NCI-H524 (cell line): ENCODE data around the gene SSB.
"Not testable (repeated sequence)": the region's sequence is repeated elsewhere in the genome, so short reads cannot be mapped to it uniquely, and the experiment has no call there.

Experiments used
- DNase-seq, 2 experiments: peaks; one replicate each; lab custom pipeline; 2025; lab: John Stamatoyannopoulos, UW

SSB gene

DNA sequence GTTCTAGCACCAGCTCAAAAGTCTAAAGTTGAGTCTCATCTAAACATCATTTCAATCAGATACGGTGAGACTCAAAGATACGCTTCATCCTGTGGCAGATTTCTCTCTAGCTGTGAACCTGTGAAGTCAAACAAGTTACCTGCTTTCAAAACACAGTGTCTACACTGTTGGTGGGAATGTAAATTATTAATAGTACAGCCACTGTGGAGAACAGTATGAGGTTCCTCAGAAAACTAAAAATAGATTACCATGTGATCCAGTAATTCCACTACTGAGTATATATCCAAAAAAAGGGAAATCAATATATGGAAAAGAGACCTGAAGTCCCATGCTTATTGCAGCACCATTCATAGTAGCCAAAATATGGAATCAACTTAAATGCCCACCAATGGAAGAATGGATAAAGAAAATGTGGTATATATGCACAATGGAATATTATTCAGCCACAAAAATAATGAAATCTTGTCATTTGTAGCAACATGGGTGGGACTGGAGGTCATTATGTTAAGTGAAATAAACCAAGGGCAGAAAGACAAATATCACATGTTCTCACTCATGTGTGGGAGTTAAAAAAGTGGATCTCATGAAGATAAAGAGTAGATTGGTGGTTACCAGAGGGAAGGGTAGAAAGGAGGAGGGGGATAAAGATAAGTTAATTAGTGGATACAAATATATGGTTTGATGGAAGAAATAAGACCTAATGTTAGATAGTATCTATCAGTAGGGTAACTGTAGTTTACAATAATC is 40.2 kb downstream of the SSB start:
- no peak for DNase-seq

DNA sequence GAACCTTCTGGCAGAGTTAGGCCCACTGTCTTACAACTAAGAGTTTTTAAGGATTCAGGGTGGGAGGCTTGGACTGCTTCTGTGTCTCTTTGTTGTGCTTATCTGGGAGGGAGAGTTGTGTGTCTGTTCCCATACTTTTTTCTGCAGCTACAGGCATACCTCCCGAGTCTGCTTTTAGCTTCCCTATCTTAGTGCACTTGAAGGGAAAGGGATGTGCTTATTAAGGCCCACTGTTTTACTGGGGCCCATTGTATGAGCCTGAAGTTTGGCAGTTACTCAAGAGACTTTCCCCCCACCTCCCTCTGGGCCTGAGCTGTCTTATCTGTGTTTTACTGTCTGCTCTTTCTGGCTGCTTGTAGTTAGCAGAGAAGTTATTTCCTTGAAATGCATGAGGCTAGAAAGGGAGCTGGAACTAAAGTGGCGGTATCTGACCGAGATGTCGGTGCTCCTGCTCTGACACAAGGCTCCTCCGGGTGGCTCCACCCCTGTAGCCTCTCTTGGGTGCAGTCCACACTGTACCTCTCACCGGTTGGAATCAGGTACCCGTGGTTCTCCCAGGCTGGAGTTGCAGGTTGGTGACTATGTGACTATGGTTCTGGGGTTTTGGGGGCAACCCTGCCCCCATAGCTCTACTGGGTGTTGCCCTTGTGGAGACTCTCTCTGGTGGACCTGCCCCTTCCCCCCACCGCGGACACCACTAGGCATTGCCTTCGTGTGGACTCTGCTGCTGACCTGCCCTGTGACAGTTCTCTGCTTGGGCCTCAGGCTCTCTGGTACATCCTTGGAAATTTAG is 41.5 kb downstream of the SSB start:
- no peak for DNase-seq

DNA sequence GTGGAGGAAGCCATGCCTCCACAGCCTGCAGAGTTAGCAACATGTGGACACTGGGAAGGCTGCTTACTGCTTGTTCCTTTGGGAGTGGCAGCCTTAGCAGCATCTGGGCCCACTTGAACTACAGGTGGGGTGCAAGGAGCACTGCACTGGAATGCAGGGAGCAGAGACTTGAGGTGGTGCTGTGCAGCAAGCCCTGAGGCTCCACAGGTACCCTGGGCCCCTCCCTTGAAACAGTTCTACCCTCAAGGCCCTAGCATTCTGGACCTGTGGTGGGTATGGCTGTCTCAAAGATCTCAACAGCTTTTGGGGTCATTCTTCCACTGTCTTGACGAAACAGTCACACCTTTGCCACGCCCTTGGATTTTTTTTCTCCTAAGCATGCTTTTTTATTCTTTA is 42.1 kb downstream of the SSB start:
- DNase-seq, result no peak

DNA sequence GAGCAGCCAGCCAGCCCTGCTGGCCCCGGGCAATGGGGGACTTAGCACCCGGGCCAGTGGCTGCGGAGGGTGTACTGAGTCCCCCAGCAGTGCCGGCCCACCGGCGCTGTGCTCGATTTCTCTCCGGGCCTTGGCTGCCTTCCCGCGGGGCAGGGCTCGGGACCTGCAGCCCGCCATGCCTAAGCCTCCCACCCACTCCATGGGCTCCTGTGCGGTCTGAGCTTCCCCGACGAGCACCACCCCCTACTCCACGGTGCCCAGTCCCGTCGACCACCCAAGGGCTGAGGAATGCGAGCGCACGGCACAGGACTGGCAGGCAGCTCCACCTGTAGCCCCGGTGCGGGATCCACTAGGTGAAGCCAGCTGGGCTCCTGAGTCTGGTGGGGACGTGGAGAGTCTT is 43.0 kb downstream of the SSB start:
- DNase-seq, result not testable (repeated sequence)

DNA sequence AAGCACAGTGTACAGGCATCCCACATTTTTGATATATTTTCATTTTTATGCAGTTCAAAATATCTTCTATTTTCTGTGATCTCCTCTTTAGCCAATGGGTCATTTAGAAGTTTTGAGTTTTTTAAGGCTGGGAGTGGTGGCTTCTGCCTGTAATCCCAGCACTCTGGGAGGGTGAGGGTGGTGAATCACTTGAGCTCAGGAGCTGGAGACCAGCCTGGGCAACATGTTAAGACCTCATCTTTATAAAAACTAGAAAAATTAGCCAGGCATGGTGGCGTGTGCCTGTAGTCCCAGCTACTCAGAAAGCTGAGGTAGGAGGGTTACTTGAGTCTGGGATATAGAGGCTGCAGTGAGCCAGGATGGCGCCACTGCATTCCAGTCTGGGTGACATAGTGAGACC is 46.3 kb downstream of the SSB start:
- no peak for DNase-seq

DNA sequence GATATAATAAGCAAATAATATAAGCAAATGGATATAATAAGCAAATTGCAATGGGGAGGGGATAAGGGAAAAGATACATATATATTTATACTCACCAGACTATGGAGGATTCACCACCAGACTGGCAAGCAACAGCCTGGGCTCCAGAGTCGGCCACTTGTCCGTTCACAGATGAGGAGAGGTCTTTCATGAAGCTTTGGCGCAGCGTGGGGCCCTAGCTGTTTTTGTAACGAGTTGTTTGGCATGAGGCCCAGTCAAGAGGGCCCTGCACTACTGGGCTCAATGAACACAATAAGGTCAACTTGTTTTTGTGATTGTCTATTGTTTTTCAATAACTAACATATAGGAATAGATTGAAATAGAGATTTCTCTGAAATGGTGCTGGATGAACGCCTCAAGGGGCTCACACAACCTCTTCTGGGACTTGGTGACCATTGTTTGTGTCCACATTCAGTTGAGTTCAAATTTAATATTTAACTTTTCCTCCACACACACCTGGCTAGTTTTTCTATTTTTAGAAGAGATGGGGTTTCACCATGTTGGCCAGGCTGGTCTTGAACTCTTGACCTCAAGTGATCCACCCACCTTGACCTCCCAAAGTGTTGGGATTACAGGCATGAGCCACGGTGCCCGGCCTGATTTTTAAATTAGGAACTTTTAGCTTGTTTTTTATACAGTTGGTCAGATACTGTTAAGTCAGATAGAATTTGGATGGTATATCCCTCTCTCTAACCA is 50.5 kb downstream of the SSB start:
- not testable (repeated sequence) for DNase-seq

DNA sequence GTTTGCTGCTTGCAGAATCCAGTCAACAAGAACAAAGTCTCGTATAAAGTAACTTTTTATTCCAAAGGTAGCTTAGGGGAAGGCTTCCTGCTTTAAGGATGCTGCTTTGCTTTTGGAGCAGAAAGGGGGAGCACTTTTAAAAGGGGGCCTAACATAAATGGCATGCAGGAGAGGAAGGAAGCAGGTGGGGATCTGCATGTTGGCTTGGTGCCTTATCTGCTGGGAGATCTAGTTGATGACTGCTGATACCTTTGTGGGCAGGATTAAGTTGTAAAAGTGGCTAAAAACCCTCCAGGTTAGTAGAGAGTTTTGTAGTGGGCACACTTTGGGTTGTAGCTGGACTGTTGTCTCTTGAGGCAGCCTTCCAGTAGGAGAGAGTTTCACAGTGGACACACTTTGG is 51.0 kb downstream of the SSB start:
- no peak for DNase-seq

DNA sequence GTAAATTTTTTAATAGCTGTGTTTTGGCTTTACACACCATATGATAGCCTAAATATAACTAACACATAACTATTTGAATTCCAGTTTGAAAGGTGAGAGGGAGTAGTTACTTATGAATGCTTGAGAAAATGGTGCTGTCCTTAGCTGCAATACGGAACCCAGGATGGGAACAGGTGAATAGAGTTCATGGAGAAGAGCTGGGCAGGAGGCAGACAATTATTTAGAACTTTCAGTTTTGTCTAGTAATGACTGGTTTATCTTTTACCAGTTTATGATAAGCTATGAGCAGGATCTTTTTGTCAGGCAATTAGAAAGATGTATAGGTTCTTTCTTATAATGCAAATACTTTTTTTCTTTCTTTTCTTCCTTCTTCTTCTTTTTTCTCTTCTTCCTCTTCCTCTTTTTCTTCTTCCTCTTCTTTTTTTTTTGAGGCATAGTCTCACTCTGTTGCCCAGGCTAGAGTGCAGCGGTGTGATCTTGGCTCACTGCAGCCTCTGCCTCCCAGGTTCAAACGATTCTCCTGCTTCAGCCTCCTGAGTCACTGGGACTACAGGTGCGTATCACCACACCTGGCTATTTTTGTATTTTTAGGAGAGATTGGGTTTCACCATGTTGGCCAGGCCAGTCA is 54.5 kb downstream of the SSB start:
- no peak for DNase-seq

DNA sequence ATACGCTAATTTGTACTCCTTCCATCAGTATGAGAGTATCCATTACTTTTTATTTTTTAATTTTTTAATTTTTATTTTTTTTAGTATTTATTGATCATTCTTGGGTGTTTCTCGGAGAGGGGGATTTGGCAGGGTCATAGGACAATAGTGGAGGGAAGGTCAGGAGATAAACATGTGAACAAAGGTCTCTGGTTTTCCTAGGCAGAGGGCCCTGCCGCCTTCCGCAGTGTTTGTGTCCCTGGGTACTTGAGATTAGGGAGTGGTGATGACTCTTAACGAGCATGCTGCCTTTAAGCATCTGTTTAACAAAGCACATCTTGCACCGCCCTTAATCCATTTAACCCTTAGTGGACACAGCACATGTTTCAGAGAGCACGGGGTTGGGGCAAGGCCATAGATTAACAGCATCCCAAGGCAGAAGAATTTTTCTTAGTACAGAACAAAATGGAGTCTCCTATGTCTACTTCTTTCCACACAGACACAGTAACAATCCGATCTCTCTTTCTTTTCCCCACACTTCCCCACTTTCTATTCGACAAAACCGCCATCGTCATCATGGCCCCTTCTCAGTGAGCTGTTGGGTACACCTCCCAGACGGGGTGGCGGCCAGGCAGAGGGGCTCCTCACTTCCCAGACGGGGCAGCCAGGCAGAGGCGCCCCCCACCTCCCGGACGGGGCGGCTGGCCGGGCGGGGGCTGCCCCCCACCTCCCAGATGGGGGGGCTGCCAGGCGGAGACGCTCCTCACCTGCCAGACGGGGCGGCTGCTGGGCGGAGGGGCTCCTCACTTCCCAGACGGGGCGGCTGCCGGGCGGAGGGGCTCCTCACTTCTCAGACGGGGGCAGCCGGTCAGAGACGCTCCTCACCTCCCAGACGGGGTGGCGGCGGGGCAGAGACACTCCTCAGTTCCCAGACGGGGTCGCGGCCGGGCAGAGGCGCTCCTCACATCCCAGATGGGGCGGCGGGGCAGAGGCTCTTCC is 56.9 kb downstream of the SSB start:
- DNase-seq, result not testable (repeated sequence)

DNA sequence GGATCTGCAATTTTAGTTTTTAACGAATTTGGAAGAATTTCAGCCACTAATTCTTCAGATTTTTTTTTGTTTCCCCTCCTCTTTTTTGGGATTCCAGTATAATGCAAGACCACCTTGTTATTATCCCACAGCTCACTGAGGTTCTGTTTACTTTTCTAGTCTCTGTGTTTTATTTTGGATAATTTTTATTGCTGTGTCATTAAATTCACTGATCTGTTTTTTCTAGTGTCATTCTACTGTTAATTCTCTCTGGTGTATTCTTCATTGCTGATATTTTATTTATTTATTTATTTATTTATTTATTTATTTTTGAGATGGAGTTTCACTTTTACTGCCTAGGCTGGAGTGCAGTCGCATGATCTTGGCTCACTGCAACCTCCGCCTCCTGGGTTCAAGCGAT is 60.8 kb downstream of the SSB start:
- no peak for DNase-seq

DNA sequence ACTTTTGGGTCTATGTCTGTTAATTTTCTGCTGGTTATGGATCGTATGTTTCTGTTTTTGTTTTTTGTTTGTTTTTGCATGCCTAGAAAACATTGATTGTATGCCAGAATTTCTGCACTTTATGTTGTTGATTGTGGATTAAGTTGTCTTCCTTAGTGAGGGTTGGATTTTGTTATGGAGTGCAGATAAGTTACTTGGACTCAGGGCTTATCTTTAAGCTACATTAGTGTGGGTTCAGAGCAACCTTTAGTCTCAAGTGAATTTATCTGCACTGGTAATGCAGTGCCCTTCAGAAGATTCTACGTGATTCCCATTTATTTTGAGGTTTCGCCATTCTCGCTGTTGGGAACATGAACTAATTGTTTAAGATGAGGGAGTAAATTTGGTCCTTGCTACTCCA is 61.5 kb downstream of the SSB start:
- DNase-seq, result no peak
